Stimulated activated CD4-positive, alpha-beta T cell treated with anti-CD3 and anti-CD28 coated beads, Interleukin-12 subunit alpha, Interleukin-12 subunit beta, amount 100 ng/mL, for 24 hours (primary cell): ENCODE data around the gene MAGI1.
"Not testable (repeated sequence)": the region's sequence is repeated elsewhere in the genome, so short reads cannot be mapped to it uniquely, and the experiment has no call there.

Experiments used
- DNase-seq, 2 experiments: peaks; one replicate each; pipeline ENCODE4 v3.0.0-alpha.2; 2020; ENCODE audit warnings: low read depth in 2 of 2

MAGI1 gene

DNA sequence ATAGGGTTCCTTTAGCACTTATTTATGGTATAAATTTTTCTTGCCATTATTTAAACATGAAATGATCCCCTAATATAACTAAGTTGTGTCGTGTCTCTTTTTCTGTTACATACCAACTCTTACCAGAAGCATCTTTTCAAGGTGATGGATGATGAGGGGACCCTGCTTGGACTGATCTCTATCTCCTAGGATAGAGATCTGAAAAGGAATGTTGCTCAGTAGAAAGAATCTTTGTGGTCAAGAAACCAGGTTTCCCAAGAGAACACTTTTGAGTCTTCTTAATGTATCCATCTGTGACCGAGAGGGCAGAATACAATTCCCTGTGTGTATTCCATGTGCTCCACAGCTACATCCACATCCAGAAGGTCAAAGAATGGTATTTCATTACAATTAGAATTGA lies 409.7 kb downstream of the MAGI1 start:
- DNase-seq: no peak

DNA sequence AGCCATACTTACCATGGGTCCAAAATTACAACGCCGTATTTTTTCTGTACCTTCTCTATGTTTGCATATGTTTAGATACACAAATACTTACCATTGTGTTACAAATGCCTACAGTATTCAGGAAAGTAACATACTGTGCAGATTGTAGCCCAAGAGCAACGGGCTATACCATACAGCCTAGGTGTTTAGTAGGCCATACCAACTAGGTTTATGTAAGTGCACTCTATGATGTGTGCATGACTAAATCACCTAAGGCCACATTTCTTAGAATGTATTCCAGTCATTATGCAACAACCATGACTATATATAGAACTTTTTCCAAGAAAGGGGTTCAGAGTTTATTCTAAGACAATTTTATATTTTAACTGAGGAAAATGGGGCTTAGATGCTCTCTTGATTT lies 411.7 kb downstream of the MAGI1 start:
- no peak for DNase-seq

DNA sequence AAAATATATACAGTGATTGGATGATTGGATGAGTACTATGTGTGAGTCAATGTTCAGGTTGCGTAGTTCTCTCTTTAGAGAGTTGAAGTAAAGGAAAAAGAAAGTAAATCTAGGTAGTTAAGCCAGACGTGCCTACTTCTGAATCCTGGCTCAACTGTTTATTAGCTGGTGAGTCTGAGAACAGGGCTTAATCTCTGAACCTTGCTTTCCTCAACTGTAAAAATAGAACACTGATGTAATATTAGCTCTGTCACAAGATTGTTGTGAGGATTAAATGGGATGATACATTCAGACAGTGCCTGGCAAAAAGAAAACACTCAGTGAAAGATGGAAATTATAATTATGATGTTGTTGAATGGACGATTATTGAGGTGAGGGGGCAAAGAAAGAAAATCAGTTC lies 413.4 kb downstream of the MAGI1 start:
- DNase-seq: no peak

DNA sequence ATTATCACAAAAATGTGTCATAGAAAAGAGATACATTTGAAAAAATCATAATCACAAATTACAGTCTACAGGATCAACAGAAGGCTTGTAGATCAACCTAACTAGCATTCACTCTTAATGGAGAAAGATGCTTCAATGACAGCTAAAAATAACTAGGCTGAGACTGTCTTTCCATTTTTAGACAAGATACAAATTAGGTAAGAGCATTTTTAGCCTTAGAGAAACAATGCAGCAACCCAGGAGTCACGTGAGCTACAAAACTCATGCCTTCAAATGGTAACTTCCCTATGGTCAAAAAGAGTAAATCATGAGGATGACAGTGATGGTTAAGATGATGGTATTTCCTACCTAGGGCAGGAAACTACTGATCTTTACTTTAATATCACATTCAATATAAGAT lies 415.4 kb downstream of the MAGI1 start:
- DNase-seq: no peak

DNA sequence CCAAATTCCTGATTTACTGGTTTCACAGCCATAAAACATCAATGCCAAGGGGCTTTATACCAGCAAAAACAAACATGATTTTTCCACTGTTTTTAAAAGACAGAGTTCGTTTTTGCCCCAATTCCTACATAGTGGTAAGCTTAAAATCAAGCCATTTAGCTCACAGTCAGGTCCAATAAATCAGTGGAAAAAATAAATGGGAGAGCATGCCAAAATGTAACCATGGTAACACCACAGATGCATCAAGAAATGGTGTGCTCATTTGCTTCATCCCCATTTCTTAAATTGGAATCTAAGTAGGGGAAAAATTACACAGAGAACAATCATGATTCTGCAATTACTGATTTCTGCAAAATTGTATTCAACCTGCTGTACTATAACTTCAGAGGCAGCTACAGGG lies 418.8 kb downstream of the MAGI1 start:
- no peak for DNase-seq

DNA sequence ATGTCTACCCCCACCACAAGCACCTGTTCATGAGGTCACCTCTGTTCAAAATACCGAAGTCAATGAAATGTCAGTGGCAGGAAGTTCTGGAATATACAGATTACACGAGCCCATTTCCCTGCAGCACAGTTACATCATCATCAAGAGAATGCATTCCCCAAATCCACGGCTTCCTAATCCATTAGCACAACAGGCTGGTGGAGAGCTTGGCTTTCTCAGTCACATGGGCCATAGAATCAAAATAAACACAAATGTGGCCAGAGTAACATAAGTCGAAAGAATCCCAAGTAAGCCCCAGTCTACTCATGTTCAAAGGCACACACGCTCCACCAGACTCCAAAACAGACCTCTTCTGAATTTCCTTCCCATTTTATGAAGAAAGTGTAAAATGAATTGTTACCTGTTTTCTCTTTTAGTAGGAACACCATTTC lies 419.3 kb downstream of the MAGI1 start:
- DNase-seq: no peak

DNA sequence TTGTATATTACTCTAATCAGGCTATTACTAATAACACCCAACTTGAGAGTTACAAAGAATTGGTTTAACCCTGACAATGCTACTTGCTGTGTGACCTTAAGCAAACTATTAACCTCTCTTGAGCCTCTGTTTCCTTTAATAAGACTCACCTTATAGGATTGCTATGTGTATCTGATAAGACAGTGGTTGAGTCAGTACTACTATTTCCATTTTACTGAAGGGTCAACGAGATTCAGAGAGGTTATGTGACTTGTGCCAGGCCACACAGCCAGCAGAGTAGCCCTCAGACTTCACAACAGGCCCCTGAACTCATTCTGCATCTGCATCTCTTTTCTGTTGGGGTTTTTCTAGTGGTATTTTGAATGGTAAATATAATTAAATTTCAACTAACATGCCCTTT lies 420.1 kb downstream of the MAGI1 start:
- no peak for DNase-seq

DNA sequence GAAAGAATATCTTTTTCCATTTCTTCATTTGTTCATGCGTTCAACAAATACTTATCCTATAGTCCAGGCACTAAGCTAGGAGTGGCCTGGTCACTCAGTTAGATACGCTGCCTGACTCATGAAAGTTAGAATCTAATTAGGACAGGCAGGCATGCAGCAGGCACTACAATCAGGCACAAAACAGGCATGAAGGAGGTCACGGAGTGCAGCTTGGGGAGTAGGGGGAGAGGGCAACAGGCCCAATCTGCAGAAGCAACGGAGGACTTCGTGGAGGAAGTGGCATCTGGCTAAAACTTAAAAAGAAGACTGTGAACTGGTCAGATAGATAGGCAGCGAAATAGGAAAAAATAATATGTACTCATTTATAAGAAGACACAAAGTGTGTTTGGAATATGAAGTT lies 420.9 kb downstream of the MAGI1 start:
- no peak for DNase-seq

DNA sequence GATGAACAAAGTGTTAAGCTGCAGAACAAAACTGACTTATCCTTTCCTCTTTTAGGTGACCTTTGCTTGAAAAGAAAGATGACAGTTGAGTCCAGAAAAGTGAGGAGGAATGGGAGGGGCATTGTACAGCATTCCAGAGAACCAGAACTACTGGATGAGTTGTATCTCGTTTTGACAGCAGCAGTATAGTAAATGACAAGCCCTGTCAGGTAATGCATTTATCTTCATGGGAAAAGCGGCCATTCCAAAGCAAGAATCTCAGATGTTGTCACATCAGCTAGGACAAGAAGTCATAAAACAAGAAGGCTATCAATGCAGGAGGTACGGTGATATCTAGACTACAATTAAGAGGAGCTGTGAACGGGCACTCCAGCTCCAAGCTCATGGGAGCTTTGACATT lies 421.5 kb downstream of the MAGI1 start:
- no peak for DNase-seq

DNA sequence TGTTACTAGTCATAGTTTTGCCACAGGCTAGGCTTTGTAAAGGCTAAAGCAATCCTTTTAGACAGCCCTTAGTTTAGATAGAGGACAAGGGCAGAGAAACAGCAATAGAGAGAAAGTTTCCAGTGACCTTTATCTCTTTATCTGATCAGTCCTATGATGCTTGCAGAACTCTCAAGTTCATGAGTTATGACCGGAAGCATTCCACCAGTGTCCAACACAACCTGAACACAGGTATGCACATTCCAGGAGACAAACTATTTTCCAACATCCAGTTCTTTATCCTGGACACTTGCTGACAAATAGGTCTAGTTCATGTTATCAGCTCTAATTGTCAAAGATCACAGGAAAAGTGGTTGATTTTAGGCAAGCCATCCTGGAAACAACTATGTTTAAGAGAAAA lies 422.2 kb downstream of the MAGI1 start:
- no peak for DNase-seq

DNA sequence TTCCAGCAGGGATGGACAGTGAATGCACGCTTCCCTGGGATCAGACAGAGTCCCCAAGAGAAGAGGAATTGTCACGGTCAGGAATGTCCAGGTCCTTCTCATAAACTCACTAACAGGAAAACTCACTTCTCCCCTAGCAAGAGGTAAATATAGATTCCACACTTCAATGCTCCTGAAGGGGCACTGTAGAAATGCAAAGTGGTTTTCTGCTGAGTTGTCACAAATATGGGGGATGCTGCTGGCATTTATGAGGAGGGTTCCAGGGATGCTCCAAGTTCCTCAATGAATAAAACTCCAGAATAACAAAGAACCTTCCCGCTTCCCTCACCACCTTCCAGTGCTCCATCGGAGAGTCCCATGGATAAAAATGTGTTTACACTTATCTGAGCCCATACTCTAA lies 423.4 kb downstream of the MAGI1 start:
- DNase-seq: no peak

DNA sequence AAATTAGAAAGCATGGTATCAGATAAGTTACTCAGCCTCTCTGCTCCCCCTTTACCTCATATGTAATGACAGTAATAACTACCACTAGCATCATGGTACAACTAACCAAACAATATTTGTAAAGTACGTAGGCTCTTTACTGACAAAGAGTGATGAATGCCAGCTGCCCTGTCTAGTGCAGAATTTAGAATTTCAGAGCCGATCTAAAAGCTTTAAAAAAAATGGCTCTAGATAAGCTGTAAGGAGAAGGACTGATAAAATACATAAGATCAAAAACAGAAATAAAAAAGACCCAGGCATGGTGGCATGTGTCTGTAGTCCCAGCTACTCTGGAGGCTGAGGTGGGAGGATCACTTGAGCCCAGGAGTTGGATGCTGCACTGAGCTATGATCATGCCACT lies 424.1 kb downstream of the MAGI1 start:
- DNase-seq: no peak

DNA sequence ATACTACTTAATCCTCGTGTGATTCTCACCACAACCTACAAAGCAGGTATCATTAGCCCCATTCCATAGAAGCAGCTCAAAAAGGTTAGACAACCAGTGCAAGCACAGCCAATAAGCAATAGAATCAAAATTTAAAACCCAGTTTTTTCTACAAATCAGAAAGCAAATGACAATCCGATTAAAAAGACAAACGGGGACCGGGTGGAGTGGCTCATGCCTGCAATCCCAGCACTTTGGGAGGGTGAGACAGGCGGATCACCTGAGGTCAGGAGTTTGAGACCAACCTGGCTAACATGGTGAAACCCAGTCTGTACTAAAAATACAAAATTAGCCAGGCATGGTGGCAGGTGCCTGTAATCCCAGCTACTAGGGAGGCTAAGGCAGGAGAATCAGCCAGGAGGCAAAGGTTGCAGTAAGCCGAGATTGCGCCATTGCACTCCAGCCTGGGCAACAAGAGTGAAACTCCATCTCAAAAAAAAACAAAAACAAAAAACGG lies 430.7 kb downstream of the MAGI1 start:
- not testable (repeated sequence) for DNase-seq

DNA sequence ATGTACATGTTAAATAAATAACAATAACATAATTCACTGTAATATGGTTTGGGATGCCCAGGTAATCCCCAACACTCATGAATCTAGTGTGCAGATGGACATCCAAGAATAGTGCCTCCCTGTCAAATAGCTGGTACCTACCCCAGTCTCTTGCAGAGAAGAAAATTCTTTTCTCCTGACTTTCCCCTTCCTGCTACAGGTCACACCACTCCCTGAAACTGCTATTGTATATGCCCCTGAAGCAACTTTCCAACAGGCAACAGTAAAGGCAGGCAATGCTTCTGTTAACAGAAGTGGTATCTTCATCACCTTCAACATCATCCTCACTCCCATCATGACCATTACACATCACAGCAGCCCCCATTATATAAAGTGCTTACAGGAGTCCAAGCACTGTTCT lies 431.6 kb downstream of the MAGI1 start:
- DNase-seq: no peak

DNA sequence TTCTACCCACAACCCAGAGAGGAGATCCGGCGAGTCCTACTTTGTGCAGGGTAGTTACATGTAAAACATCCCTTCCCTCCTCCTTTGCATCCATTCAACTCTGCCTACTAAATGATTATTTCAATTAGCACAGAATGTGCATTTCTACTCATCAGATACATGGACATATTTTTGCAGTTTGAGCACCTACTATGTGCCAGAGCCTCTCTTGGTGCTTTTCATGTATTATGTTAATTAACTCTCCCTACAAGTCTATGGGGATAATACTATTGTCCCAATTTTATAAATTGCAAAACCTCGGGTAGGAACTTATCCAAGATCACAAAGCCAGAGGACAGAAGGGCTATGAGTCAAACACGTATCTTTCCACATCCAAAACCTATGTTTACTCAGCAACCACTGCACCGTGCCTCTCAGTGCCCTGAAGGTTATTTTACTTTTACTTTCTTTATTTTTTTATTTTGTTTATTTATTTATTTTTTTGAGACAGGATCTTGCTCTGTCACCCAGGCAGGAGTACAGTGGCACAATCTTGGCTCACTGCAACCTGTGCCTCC lies 432.8 kb downstream of the MAGI1 start:
- no peak for DNase-seq

DNA sequence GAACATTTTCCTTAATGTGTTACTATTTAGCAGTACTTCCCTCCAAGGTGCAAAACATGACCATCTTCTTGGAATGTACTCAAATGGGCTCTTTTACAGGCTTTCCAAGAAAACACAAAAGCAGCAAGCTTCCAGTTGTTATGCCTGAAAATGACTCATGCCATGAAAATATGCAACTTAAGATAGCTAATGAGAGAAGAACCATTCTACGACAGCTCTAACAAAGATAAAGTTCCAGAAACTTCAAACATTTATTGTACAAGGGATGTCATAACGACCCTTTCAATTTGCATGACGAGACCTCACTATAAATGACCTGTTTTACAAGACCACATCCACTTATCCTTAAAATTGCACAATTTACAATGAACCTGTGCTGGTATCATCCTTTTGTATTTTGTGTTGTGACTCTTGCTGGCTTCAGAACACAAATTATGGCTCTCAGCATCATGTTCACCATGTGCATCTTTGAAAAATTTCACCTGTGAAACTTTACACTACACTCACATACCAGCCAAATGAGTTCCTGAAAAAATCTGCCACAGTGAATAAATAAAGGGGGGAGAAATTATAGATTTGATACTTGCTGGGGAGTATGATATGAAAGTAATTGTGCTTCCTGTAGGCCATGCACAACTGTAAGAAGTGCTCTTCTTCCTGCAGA lies 433.7 kb downstream of the MAGI1 start:
- no peak for DNase-seq

DNA sequence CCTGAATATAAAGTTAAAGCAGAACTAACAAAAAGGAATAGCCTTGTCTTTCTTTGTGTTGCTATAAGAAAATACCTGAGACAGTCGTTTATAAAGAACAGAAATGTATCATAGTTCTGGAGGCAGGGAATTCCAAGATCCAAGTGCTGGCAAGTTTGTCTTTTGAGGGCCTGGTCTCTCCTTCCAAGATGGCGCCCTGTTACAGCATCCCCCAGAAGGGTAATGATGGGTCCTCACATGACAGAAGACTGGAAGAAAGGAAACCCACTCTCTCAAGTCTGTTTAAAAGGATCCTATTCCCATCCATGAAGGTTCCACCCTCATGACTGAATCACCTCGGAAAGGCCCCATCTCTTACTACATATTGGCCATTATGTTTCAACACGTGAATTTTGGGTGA lies 435.1 kb downstream of the MAGI1 start:
- no peak for DNase-seq

DNA sequence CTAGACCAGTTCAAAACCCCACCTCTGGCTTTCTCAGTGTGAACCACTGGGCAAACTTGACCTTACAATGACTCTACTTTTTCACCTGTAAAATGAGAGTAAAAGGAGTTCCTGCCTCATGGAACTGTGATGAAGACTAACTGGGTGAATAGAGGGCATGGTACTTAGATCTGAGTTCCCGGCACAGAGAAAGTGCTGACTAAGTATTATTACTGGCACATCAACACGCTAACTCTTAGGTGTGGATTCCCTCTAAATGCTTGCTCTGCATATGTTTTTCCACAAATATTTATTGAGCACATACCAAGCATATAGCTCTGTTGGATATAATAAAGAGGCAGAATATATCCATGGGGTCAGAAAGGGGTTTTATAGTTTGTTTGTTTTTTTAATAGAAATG lies 437.8 kb downstream of the MAGI1 start:
- no peak for DNase-seq

DNA sequence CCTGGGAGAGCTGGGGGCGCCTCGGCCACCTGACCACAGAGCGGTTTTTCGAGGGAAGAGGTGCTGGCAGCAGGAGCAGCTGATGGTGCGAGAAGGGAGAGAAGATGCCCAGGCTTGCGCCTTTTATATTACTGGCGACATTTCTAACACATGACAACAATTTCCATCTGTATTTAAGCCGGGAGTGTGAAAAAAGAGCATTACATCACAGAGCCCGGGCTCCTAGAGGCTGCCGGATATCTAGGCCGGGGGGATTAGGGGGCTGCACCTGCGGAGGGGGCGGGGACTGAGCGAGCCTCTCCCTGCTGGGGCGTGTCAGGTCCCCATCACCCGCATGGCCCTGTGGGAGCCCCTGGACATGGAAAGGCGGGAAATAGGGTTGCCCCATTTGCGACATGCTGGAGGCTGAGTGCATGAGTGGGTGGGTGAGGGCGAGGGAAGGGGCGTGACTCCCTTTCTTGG lies 440.7 kb downstream of the MAGI1 start:
- no peak for DNase-seq

DNA sequence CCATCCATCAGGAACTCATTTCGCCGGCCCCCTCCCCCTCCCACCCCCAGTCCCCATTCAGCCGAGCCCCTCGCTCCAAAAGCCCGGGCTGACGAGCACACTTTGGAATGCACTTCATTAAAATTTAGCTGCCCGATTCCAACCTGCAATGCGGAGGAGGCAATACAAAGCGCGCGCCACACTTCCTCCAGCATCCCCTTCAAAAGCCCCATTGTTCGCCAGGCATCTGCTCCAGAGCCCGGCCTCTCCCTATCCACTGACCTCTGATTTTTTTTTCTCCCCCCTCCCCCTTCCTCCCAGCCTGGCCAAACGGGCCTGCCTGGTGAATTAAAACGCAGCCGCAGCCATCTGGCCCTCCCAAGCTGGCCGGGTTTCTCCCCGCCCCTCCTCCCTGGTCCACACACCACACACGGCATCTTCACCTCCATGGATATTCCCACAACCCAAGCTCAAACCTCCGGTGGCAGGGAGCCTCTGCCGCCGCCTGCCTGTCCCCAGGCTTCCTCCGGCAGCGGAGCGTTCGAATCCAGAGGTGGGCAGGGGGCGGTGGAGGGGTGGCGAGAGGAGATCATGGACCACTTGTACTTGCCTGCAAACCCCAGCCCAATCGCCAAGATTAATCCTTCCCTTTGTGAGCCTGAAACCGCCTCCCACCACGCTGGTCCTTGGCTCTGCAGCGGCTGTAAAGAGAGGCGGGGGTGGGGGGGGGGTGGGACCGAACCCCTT lies 441.3 kb downstream of the MAGI1 start:
- DNase-seq: no peak

DNA sequence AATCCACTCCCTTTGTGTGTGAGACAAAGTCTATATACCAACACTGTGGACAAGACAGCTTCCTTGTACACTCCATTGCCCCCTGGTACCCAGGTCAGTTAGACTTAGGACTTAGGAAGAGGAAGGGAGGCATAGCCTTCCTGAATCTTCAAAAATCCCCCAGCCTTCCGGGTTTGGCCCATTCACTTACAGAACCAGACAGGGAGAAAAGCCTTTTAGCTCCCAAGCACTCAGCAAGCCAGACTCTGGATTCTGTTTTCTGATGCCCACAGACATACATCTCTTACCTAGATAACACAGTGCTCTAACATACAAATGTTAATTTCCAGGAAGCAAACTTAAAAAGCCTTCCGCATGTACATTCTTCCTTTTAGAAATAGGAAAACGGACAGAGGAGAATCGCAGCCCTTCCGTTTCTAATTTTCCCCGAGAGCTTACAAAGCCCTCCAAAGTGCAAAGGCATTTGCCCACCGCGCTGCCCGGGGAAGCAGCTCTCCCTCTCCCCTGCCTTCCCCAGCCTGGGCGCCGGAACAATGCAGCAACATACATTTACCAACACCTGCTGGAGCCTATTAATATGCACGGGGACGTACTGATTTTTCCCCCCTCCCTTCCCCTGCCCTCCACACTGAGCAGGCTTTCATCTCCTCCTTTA lies 442.0 kb downstream of the MAGI1 start:
- no peak for DNase-seq

DNA sequence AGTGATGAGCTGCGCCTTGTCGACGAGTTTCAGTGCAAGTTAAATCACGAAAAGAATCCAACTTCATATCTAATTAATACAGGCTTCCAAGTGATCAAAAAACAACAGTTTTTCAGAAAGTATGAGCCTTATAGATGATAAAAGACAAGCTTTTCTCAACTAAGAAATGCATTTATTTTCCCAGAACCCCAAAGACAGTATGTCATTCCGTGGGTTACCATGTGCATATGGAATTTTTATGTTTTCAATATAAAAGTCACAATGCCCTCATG lies 442.8 kb downstream of the MAGI1 start:
- no peak for DNase-seq
